ENCODE measurements around the gene CDK13.

CDK13 gene

GRCh38 chr7:40008223-40008815 lies 58.3 kb downstream of the CDK13 start:
- no peak for DNase-seq (ENCODE audit: low read depth in 3 of 3)

GRCh38 chr7:40009301-40009700 lies 59.2 kb downstream of the CDK13 start:
- no peak for DNase-seq (ENCODE audit: low read depth in 3 of 3)

DNA sequence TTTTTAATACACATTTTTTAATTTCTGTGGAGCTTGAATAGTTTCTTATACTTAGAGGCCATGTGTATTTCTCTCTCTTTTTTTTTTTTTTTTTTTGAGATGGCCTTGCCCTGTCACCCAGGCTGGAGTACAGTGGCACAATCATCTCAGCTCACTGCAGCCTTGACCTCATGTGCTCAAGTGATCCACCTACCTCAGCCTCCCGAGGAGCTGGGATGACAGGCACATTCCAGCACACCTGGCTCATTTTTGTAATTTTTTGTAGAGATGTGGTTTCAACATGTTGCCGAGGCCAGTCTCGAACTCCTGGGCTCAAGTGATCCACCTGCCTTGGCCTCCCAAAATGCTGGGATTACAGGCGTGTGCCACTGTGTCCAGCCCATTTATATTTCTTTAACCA lies 64.3 kb downstream of the CDK13 start:
- DNase-seq (ENCODE audit: low read depth in 3 of 3): no peak

DNA sequence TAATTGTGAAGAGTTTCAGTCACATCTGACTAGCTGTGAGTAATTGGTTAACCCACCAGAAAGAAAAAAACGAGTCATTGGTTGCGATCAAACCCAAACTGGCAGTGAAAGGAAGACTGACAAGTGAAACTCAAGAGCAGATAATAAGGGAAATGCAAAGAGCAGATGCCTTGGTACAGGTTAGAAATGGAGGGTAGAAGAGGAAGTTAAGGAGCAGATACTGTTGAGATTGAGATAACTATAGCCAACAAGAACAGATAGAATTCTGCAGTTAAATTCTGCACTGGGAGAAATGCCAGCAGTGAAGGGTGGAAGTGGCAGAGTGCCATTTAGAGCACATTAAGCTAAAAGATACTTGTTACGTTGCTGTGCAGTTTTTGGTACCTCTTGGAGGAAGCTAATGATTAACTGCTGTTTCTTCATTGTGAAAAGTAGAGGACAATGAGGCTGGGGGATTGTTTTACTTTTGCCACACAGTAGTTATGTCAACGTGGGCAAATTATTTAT lies 65.8 kb downstream of the CDK13 start:
- no peak for DNase-seq (ENCODE audit: low read depth in 3 of 3)

DNA sequence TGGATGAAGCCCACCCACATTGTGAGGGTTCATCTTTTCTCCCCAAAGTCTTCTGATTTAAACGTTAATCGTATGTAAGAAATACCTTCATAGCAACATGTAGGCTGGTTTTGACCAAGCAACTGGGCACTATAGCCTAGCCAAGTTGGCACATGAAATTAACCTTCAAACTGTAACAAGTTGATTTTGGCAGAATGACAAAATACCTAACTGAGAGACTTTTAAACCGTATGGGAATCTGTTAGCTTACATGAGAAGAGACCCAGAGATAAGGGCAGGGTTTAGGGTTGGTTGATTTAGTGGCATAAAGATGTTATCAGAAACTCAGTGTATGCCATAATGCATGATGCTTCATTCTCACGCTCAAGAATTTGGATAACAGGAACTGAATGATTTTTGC lies 69.5 kb downstream of the CDK13 start:
- DNase-seq (ENCODE audit: low read depth in 3 of 3): no peak

DNA sequence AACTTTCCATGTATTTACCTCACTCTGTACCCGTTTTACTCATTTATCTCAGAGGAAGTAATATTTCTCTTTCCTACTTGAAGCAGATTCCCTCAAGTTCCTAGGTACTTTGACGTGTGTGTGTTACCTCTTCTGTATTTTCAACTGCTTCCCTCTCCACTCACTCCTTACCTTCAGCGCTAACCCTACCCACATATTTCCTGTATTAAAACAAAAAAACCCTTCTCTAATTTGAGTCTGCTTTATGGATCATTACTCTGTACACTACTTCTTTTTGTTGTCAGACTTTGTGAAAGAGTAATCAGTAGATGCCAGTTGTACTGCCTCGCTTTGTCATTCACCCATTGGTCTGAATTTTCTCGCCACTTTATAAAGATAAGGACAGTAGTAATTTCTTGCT lies 74.0 kb downstream of the CDK13 start:
- DNase-seq (ENCODE audit: low read depth in 3 of 3): no peak

- no peak for DNase-seq (ENCODE audit: low read depth in 3 of 3)
Observed at GRCh38 chr7:40024841-40025240, 74.8 kb downstream of the CDK13 start.

- no peak for DNase-seq (ENCODE audit: low read depth in 3 of 3)
Observed at GRCh38 chr7:40027545-40027944, 77.5 kb downstream of the CDK13 start.

DNA sequence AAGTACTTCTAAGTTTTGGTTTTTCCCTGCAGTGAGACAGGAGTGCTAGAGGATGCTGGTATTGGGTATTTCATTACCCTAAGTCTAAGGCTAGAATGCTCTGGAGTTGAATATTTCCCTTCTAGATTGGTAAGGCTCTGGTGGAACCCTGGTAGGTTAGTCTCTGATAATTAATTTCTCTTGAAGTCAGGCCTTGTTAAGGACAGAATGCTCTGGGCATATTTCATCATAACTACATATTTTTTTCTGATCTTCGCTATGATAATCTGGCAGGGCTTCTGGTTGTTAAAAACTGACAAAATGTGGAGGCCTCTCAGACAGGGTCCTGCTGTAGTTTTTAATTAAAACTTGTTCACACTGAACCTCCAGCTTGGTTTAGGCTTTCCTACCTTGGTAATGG lies 83.8 kb downstream of the CDK13 start:
- no peak for DNase-seq (ENCODE audit: low read depth in 3 of 3)

DNA sequence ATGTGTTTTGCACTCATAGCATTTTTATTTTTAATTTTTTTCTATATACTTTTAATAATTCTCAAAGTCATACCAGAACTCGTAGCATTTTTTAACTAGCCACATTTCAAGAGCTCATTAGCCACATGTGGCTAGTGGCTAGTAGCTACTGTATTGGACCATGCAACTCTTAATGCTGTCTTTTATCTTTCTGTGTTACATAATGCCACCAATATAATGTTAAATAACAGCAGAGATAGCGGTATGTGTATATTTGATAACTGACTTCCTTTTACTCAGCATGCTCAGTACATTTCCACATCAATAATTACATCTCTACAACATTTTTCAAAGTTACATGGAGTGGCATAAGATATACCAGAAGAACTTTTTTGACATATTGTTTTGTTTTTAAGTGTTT lies 91.4 kb downstream of the CDK13 start:
- no peak for DNase-seq (ENCODE audit: low read depth in 3 of 3)

DNA sequence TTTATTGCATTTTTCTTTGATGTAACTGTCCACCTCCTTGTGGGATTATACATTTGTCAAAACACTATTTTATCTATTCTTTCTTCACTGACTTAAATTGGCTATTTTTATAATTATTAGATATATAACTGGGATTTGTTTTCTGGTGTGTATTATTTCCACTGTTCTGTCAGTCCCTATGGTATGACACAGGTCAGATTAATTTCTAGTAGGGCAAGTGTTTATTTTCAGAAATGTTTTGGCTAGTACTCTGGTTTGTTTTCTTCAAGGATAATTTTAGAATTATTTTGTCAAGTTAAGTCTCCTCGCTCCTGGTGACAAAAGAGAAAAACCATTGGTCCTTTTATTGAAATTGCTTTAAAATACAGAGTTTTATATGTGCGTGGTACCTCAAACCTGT lies 93.1 kb downstream of the CDK13 start:
- DNase-seq (ENCODE audit: low read depth in 3 of 3): no peak

DNA sequence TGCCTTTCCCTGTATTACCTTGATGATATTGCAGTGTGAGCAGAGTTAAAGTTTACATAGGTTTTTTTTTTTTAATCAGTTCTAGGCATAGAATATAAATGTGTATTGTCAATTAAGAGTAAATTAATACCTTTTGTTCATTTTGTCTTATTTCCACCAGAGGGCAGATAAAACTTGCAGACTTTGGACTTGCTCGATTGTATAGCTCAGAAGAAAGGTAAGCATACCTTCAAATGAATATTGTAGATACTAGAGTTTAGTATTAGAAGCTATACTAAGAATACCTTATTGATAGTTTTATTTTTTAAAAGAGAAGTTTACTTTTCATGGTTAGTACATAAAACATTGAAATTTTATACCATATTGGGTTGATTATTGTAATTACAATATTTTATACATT lies 97.6 kb downstream of the CDK13 start:
- no peak for DNase-seq (ENCODE audit: low read depth in 3 of 3)

GRCh38 chr7:40057292-40057691 lies 107.2 kb downstream of the CDK13 start:
- DNase-seq (ENCODE audit: low read depth in 3 of 3): no peak

GRCh38 chr7:40058026-40058425 lies 108.0 kb downstream of the CDK13 start:
- DNase-seq (ENCODE audit: low read depth in 3 of 3): no peak

- no peak for DNase-seq (ENCODE audit: low read depth in 3 of 3)
Observed at GRCh38 chr7:40058636-40059035, 108.6 kb downstream of the CDK13 start.

- DNase-seq (ENCODE audit: low read depth in 3 of 3): no peak
Observed at GRCh38 chr7:40059057-40059456, 109.0 kb downstream of the CDK13 start.

GRCh38 chr7:40072268-40072667 lies 122.2 kb downstream of the CDK13 start:
- DNase-seq (ENCODE audit: low read depth in 3 of 3): no peak

DNA sequence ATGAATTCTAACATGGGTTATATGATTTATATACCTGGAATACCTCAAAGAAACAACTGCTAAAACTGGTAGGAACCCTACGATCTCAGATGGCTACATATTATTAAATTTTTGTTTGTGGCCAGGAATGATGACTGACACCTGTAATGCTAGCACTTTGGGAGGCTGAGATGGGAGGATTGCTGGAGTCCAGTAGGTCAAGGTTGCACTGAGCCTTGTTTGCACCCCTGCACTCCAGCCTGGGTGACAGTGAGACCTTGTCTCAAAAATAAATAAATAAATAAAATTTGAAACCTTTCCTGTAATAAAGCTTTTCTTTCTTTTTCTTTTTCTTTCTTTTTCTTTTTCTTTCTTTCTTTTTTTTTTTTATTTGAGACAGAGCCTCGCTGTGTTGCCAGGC lies 123.2 kb downstream of the CDK13 start:
- no peak for DNase-seq (ENCODE audit: low read depth in 3 of 3)

GRCh38 chr7:40077849-40078248 lies 127.8 kb downstream of the CDK13 start:
- DNase-seq (ENCODE audit: low read depth in 3 of 3): no peak

DNA sequence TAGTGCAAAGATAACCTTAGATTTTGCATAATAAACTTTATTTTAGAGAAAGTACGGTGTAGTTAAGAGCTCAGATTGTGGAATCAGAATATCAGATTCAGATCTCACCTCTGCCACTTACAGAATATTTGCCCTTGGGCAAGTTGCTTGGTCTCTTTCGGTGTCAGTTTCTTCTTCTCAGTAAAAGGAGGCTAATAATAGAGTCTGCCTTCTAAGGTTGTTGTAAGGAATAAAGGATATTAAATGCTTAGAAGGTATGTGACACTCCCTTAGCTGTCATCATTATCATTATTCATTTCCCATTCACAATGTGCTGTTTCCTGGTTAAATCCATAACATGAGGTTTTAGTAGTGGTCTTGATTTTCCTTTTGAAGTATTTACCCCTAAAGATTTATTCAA lies 142.1 kb downstream of the CDK13 start:
- no peak for DNase-seq (ENCODE audit: low read depth in 3 of 3)

DNA sequence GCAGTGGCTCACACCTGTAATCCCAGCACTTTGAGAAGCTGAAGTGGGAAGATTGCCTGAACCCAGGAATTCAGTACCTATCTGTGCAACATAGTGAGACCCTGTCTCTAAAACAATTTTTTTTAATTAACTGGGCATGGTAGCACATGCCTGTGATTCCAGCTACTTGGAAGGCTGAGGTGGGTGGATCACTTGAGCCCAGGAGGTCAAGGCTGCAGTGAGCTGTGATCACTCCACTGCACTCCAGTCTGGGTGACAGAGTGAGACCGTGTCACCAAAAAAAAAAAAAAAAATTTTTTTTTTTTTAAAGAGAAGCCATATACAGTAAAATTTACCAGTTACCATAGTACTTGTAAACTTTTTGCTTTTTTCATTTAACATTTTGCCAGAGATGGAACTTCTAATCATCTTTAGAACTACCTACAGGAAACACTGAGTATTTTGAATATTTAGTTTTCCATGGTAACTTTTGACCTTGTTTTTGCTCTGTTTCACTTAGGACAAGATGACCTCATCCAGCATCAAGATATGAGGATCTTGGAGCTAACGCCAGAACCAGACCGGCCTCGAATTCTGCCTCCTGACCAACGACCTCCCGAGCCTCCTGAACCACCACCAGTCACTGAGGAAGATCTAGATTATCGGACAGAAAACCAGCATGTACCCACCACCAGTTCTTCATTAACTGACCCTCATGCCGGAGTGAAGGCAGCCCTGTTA lies 143.7 kb downstream of the CDK13 start:
- no peak for DNase-seq (ENCODE audit: low read depth in 3 of 3)

DNA sequence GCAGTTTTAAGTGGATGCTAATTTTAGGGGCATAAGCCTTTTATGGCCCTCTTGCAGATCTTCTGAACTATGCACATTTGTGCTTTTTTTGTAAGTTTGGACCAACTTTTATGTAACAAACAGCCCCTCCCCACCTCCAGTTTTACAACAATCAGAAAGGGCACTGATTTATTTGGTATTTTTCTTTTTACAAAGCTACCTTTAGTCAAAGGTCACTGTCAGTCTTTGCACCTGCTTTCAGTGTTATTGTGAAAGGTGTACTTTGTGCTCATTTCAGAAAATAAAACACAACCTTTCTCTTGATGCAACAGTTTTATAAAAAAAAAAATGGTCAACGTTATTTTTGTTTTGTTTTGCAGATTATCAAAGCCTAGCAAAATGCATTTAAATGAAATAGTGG lies 145.2 kb downstream of the CDK13 start:
- DNase-seq (ENCODE audit: low read depth in 3 of 3): no peak

DNA sequence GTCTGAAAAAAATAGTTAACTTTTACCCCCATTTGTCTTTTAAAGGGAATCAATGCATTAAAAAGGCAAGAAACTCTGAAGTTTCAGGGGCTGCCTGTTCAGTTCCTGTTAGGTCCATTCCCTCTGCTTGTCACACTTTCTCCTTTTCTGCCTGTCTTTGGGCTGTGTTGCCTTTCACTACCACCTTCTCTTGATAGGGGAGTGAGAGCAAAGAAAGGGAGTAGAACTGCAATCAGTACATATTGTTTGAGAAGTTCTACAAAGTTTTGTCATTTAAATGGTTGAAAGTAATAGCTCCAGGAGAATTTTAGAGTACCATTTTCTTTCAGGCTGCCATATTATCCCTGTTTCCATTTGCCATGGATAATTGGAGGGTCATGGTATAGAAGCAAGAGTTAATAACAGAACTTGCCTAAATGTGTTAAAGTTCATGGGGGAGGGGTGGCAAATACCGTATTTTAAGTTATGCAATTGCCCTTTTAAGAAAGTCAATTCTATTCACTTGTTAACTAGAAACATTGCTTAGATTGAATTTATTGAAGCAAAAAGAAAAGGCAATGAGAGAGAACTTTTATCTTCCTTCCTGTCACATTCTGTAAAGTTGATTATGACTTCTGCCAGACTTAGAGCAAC lies 145.8 kb downstream of the CDK13 start:
- DNase-seq (ENCODE audit: low read depth in 3 of 3): no peak

All from stimulated activated CD4-positive, alpha-beta T cell treated with anti-CD3 and anti-CD28 coated beads, TNF-alpha, amount 100 ng/mL, for 4 hours (primary cell).